ENCODE measurements around the gene GBP3.
"Not testable (repeated sequence)": the region's sequence is repeated elsewhere in the genome, so short reads cannot be mapped to it uniquely, and the experiment has no call there.

The GBP3 gene

GRCh38 chr1:89037186-89037585, 14.5 kb upstream of the GBP3 start:
- DNase-seq: no peak

- DNase-seq: no peak
Observed at GRCh38 chr1:89035080-89035479, 12.4 kb upstream of the GBP3 start.

- not testable (repeated sequence) for DNase-seq
Observed at GRCh38 chr1:89034004-89034403, 11.3 kb upstream of the GBP3 start.

- DNase-seq: not testable (repeated sequence)
Observed at GRCh38 chr1:89029051-89029450, 6.4 kb upstream of the GBP3 start.

GRCh38 chr1:89025928-89026327, 3.3 kb upstream of the GBP3 start:
- DNase-seq: no peak

- peak; percentile 16 for DNase-seq
Observed at GRCh38 chr1:89023026-89023425, 360 bp upstream of the GBP3 start.

GRCh38 chr1:89018318-89018717, 4.3 kb downstream of the GBP3 start:
- not testable (repeated sequence) for DNase-seq

GRCh38 chr1:89008511-89008910, 14.2 kb downstream of the GBP3 start:
- no peak for DNase-seq

GRCh38 chr1:89005286-89006151, 17.1 kb downstream of the GBP3 start:
- DNase-seq: no peak

- DNase-seq: not testable (repeated sequence)
Observed at GRCh38 chr1:89002176-89002575, 20.5 kb downstream of the GBP3 start.

- no peak for DNase-seq
Observed at GRCh38 chr1:89001510-89001909, 21.2 kb downstream of the GBP3 start.

- DNase-seq: peak; percentile 90
Observed at GRCh38 chr1:88998716-88999115, 23.9 kb downstream of the GBP3 start.

- DNase-seq: no peak
Observed at GRCh38 chr1:88990426-88990825, 32.2 kb downstream of the GBP3 start.

GRCh38 chr1:88985692-88986091, 37.0 kb downstream of the GBP3 start:
- DNase-seq: no peak

GRCh38 chr1:88985032-88985431, 37.6 kb downstream of the GBP3 start:
- peak; percentile 29 for DNase-seq

- no peak for DNase-seq
Observed at GRCh38 chr1:88984569-88984968, 38.1 kb downstream of the GBP3 start.

GRCh38 chr1:88983791-88984559, 38.7 kb downstream of the GBP3 start:
- peak; percentile 82 for DNase-seq

- no peak for DNase-seq
Observed at GRCh38 chr1:88982055-88982454, 40.6 kb downstream of the GBP3 start.

GRCh38 chr1:88981506-88981905, 41.2 kb downstream of the GBP3 start:
- not testable (repeated sequence) for DNase-seq

- no peak for DNase-seq
Observed at GRCh38 chr1:88980870-88981269, 41.8 kb downstream of the GBP3 start.

GRCh38 chr1:88979749-88980116, 42.9 kb downstream of the GBP3 start:
- DNase-seq: no peak

GRCh38 chr1:88979054-88979748, 43.5 kb downstream of the GBP3 start:
- DNase-seq: peak; percentile 27

GRCh38 chr1:88976235-88976634, 46.4 kb downstream of the GBP3 start:
- no peak for DNase-seq

Measured in hematopoietic multipotent progenitor cell treated with erythropoietin and hydrocortisone succinate and interleukin-3 and kit ligand, for 4 days (in vitro differentiated cells).